Measurements from ENCODE around the gene CCDC47. TPM values are rescaled to one million over a fixed set of nuclear protein-coding genes. Genes with fewer than 3 reads are reported as not detected.

The CCDC47 gene
- total and polyA plus RNA-seq, 2 of the 13 experiments (the other 11 are each of a cell fraction or from before 2014, with no cell fraction given): 59.3 to 99.5 TPM

GRCh38 chr17:63764716-63765115, 8.7 kb downstream of the CCDC47 start:
- H3K36me3 ChIP-seq (replicated peaks in 1 of 2; ENCODE audit: control insufficient read depth in 1 of 2, insufficient read depth in 2 of 2, low read length in 2 of 2): peaks cover 30 to 72% of the 10 kb centered on the region in 2 experiments
- no peak for FAIRE-seq
- no peak overlapping the region for H3K27ac ChIP-seq (ENCODE audit: extremely low read length, insufficient read depth, low read length)
- peaks cover 6% of the 10 kb centered on the region; the same call in 1 of the 2 replicates for H4K20me1 ChIP-seq (ENCODE audit: insufficient read depth, low read length)
- TF ChIP-seq SRSF1 (optimal IDR thresholded peaks at IDR 0.05; ENCODE audit: low read depth, low read length) (no peak), CREM (IDR thresholded peaks at IDR 0.05) (no peak), CREM (CRISPR knock-in tag; IDR thresholded peaks at IDR 0.05) (no peak), ZNF710 (CRISPR knock-in tag; IDR thresholded peaks at IDR 0.05; ENCODE audit: borderline replicate concordance) (no peak), SP2 (CRISPR knock-in tag; IDR thresholded peaks at IDR 0.05) (no peak), HDAC2 (CRISPR knock-in tag; IDR thresholded peaks at IDR 0.05) (no peak), KLF11 (CRISPR knock-in tag; IDR thresholded peaks at IDR 0.05) (no peak), ZBTB4 (CRISPR knock-in tag; IDR thresholded peaks at IDR 0.05; ENCODE audit: borderline replicate concordance) (no peak), ZNF264 (CRISPR knock-in tag; IDR thresholded peaks at IDR 0.05) (no peak), ZNF761 (CRISPR knock-in tag; conservative IDR thresholded peaks at IDR 0.05) (no peak), MTF2 (CRISPR knock-in tag; IDR thresholded peaks at IDR 0.05; ENCODE audit: borderline replicate concordance) (no peak), YEATS2 (CRISPR knock-in tag; IDR thresholded peaks at IDR 0.05; ENCODE audit: borderline replicate concordance) (no peak), SOX6 (IDR thresholded peaks at IDR 0.05) (no peak), SOX6 (CRISPR knock-in tag; IDR thresholded peaks at IDR 0.05) (no peak), ATF4 (CRISPR knock-in tag; IDR thresholded peaks at IDR 0.05) (no peak), ZNF678 (CRISPR knock-in tag; IDR thresholded peaks at IDR 0.05) (no peak)
- H2AFZ ChIP-seq (ENCODE audit: low read length): no peak overlapping the region
- H3K27me3 ChIP-seq (ENCODE audit: control insufficient read depth in 1 of 2, insufficient read depth in 2 of 2, low read length in 2 of 2): no peaks in the 10 kb centered on the region
- H3K4me1 ChIP-seq (ENCODE audit: insufficient read depth, low read length): peaks cover 12% of the 10 kb centered on the region; the same call in 1 of the 2 replicates
- 87% methylated on average over 4 of the region's 4 CpGs for WGBS (ENCODE audit: low lambda C conversion rate)
- no peak overlapping the region for H3K4me3 ChIP-seq (replicated peaks in 1 of 3; ENCODE audit: insufficient read depth in 1 of 3, low read depth in 2 of 3, low read length in 3 of 3)
- no peak for DNase-seq (ENCODE audit: low spot score)
- H3K4me2 ChIP-seq (ENCODE audit: low read depth, low read length): no peak overlapping the region
- ChIA-PET POLR2A (interaction anchor here (3.5 kb wide), 1 partner anchor 8 kb away, joined by 20 read pairs; the partner anchor contains the start of genes CCDC47 and DDX42), CTCF (ENCODE audit: low intra/inter-chr PET ratio, low total read pairs) (no interaction called here)
- no TSS peak for BruUV-seq (replicated peaks)
- no peak for ATAC-seq
- in situ Hi-C loops (cut with HindIII; ENCODE audit: extremely low pct_ligation_motif_present, low pct_unique_long_range_greater_than_20kb): no loop called here
- H3K9ac ChIP-seq (ENCODE audit: insufficient read depth, low read depth, low read length): no peak overlapping the region
- H3K9me3 ChIP-seq (ENCODE audit: low read length): no peaks in the 10 kb centered on the region
- intact Hi-C loops (cut with micrococcal nuclease; ENCODE audit: unreplicated experiment): no loop called here
- peaks cover 42% of the 10 kb centered on the region for H3K79me2 ChIP-seq (ENCODE audit: insufficient read depth, low read length)
